Ovary (tissue), 9 donors: Measurements from ENCODE around the gene SF3A1. TPM values are rescaled to one million over a fixed set of nuclear protein-coding genes. Genes with fewer than 3 reads are reported as not detected.

Source experiments
- DNase-seq, 5 donors: peaks; one replicate each; pipeline ENCODE4 v3.0.0-alpha.2; 2019 to 2020
- H3K27ac ChIP-seq, 2 donors: fragments of 200-600 bp; one replicate each; pipeline versions ENCODE4 v1.5.1 to v1.8.0; 2019 to 2022
- H3K27me3 ChIP-seq: fragments of 200-600 bp; one replicate; pipeline ENCODE4 v1.8.0; 2022
- H3K36me3 ChIP-seq: fragments of 200-600 bp; sonication (generic); one replicate; pipeline ENCODE4 v1.5.1; 2019
- H3K4me1 ChIP-seq: one replicate; pipeline ENCODE4 v1.8.1; 2013; ENCODE audit warnings: mild to moderate bottlenecking, moderate library complexity; ENCODE audit not compliant: insufficient read depth
- H3K4me3 ChIP-seq: fragments of 200-600 bp; sonication (generic); one replicate; pipeline ENCODE4 v1.5.1; 2017
- H3K9me3 ChIP-seq, 2 donors: fragments of 200-600 bp in 1 of 2; sonication (generic) in 1 of 2; one replicate each; pipeline versions ENCODE4 v1.5.1 to v1.8.1; 2013 to 2019; ENCODE audit warnings: mild to moderate bottlenecking in 1 of 2, moderate library complexity in 1 of 2
- EP300 ChIP-seq: sonication (generic); formaldehyde crosslinking; IDR thresholded peaks from one replicate; pipeline ENCODE4 v1.6.1; 2017; ENCODE audit warnings: antibody characterized with exemption
- POLR2A ChIP-seq: fragments of 450-650 bp; IDR thresholded peaks from one replicate; pipeline ENCODE4 v1.6.1; 2017; ENCODE audit warnings: antibody characterized with exemption, mild to moderate bottlenecking, moderate library complexity
- WGBS, 3 donors: extraction: QIAGEN DNeasy Blood & Tissue Kit in 1 of 3; methylation state at CpG; one replicate each; pipeline versions ENCODE4 v1.1.5 to v1.1.7; 2013 to 2017; 5-methylcytosine and 5-hydroxymethylcytosine counted together
- intact Hi-C, 4 donors: fragments of 100-400 bp; cut with DNase I; formaldehyde crosslinking; loops; one replicate each; pipeline versions ENCODE4 v1.11.0 to v1.15.1; 2022 to 2023
- polyA plus RNA-seq, 2 donors: library from polyadenylated mRNA; stranded (reverse); fragments of 200-250 nt in 1 of 2; fragments of 350-450 nt in 1 of 2; fragmentation: Illumina TruSeq in 1 of 2; extraction: RNeasy Lipid Tissue Mini Kit (QIAGEN cat#74804) in 1 of 2; gene quantifications; one replicate each; pipeline ENCODE4 v1.2.3, GENCODE V29; 2013 to 2014
- total RNA-seq, 7 donors: library from RNA; depleted of rRNA in 2 of 7; stranded (reverse); fragments of >200 nt in 2 of 7; fragmentation: NEBNext Ultra II Directional in 3 of 7; extraction: Animal tissue kit (Norgen Biotek cat#: 25700) in 3 of 7; gene quantifications; one replicate each; pipeline versions ENCODE4 v1.1.0 to v1.2.4, GENCODE V29; 2016 to 2023
- TF ChIP-seq, protein P1 (sequence below), 3 donors: fragments of 450-650 bp in 2 of 3; fragments of 200-600 bp in 1 of 3; IDR thresholded peaks; one replicate each; pipeline versions ENCODE4 v1.5.1 to v1.8.0; 2016 to 2022; ENCODE audit warnings: antibody characterized with exemption in 3 of 3, mild to moderate bottlenecking in 1 of 3
- donor health status: DM: no; HTN: no; CAD: no; lungs with moderate emphysema.
- donor health status: DM: no; HTN: no; CAD: no.
- donor health status: Bipolar disorder and iron deficiency.
- donor health status: DM: yes; HTN: yes; CAD: no.
- donor health status: DM: no; HTN: no; CAD: no.
- donor health status: DM: yes; HTN: yes; CAD: no.

SF3A1 gene
- total and polyA plus RNA-seq, 9 donors = 36.4 to 211 (median 152) TPM

DNA sequence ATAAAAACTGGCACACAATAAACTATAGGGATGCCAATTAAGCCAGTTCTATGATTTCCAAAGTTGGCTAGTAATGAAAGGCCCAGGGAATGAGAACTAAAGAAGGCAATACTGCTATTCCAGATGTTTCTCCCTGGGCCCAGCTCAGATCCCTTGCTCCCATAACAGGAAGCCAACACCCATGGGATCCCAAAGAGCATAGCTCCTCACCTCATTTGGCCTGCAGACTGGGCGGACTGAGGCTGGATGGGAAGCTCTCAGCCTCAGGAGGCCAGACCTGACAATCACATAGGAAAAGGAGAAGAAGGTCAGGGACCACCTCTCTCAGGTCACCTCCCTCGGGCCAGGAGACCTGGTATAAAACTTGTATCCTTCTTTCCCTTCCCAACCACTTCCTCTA is 35.2 kb downstream of the SF3A1 start:
- Histone ChIP-seq H3K27ac (peak overlapping the region in 1 of 2 donors; percentile 11), H3K4me3 (no peak overlapping the region), H3K4me1 (peaks cover 54% of the 10 kb centered on the region), H3K36me3 (no peaks in the 10 kb centered on the region), H3K27me3 (no peaks in the 10 kb centered on the region), H3K9me3 (no peaks in the 10 kb centered on the region)
- 80 to 85% (median 83%) methylated on average over 2 of the region's 2 CpGs for WGBS, 3 donors
- intact Hi-C loops = no loop called here
- TF ChIP-seq, protein P1, sequence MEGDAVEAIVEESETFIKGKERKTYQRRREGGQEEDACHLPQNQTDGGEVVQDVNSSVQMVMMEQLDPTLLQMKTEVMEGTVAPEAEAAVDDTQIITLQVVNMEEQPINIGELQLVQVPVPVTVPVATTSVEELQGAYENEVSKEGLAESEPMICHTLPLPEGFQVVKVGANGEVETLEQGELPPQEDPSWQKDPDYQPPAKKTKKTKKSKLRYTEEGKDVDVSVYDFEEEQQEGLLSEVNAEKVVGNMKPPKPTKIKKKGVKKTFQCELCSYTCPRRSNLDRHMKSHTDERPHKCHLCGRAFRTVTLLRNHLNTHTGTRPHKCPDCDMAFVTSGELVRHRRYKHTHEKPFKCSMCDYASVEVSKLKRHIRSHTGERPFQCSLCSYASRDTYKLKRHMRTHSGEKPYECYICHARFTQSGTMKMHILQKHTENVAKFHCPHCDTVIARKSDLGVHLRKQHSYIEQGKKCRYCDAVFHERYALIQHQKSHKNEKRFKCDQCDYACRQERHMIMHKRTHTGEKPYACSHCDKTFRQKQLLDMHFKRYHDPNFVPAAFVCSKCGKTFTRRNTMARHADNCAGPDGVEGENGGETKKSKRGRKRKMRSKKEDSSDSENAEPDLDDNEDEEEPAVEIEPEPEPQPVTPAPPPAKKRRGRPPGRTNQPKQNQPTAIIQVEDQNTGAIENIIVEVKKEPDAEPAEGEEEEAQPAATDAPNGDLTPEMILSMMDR (IDR thresholded peaks at IDR 0.05) = no peak
- no peak for TF ChIP-seq EP300
- TF ChIP-seq POLR2A = no peak
- no peak for DNase-seq

DNA sequence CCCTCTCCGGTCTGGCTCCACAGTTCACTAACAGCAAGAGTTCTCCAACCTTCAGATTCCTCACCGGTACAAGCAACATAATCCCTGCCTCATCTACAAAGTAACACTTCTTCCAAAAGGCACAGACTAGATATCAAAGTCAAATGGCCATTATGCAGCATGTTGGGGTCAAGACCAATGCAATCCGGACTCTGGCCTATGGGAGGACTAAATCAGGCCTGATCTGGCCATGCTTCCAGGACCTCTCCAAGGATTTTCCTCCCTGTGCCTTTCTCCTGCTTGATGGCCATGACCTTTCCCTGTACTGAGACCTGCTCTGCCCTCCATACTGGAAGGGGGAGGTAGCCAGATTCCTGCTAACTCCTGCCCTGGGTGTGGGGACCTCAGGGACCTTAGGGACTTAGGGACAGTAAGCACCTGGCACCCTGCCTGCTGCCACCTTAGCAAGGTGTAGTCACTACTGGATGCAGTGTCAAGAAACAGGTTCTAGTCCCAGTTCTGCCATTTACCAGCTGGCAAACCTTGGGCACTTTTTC is 36.6 kb downstream of the SF3A1 start:
- H3K4me3 ChIP-seq = no peak overlapping the region
- no peaks in the 10 kb centered on the region for H3K27me3 ChIP-seq
- no peaks in the 10 kb centered on the region for H3K9me3 ChIP-seq
- DNase-seq = no peak
- H3K4me1 ChIP-seq = peaks cover 50% of the 10 kb centered on the region
- intact Hi-C loops = no loop called here
- no peaks in the 10 kb centered on the region for H3K36me3 ChIP-seq
- WGBS, 3 donors = 83 to 86% (median 86%) methylated on average over 3 of the region's 3 CpGs
- peak overlapping the region in 1 of 2 donors; percentile 36 for H3K27ac ChIP-seq
- no peak for TF ChIP-seq EP300
- TF ChIP-seq POLR2A = no peak
- TF ChIP-seq, protein P1 (IDR thresholded peaks at IDR 0.05) = no peak

DNA sequence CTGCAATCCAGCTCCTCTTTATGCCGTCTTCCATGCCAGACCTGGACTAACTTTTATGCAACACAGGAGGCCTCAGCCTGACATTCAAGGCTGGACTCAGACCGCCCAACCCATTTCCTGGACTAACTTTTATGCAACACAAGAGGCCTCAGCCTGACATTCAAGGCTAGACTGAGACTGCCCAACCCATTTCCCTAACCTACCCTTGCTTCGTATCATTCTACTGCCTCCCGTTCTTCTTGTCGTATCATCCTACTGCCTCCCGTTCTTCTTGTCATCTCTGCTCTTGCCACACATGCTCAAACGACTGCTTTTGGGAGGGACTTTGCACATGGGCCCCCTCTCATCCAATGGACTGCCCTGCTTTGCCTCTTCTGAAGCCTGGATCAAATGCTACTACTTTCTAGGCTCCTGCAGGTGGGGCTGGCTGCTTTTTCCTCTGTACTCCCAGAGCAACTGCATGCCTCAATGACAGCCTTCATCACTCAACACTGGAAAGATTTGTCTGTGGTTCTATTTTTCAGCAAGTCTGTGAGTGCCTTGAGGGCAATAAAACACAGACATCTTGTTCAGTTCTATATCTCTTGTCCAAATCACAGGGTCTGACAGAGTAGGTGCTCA is 37.8 kb downstream of the SF3A1 start:
- Histone ChIP-seq H3K4me1 (peaks cover 43% of the 10 kb centered on the region), H3K9me3 (no peaks in the 10 kb centered on the region), H3K4me3 (no peak overlapping the region), H3K36me3 (no peaks in the 10 kb centered on the region), H3K27ac (peak overlapping the region in 1 of 2 donors; percentile 68), H3K27me3 (no peaks in the 10 kb centered on the region)
- no peak for DNase-seq
- 88 to 93% (median 91%) methylated on average over 7 of the region's 7 CpGs for WGBS, 3 donors
- TF ChIP-seq POLR2A (no peak), EP300 (no peak)
- TF ChIP-seq, protein P1 (IDR thresholded peaks at IDR 0.05) = no peak
- intact Hi-C loops = no loop called here

DNA sequence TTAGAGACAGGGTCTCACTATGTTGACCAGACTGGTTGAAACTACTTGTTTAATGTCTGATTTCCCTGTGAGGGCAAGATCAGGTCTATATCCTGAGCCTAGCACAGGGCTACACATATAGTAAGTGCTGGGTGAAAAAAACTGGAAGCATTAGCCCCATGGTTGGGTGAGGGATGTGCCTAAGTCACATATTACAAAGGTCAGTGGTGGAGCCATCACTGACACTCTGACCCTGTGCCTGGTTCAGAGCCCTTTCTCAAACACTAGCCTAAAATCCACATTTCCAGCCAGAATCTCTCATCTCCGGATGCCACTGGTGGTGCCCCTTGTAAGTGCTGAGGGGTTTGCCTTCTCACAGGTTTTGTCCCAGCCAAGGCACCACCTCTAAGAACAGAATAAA is 38.9 kb downstream of the SF3A1 start:
- no peak overlapping the region for H3K4me3 ChIP-seq
- 94 to 100% (median 95%) methylated on average over 1 of the region's 1 CpG for WGBS, 3 donors
- no peaks in the 10 kb centered on the region for H3K9me3 ChIP-seq
- H3K36me3 ChIP-seq = no peaks in the 10 kb centered on the region
- no peak for DNase-seq
- intact Hi-C loops = no loop called here
- TF ChIP-seq EP300 (no peak), POLR2A (no peak)
- TF ChIP-seq, protein P1 (IDR thresholded peaks at IDR 0.05) = no peak
- H3K4me1 ChIP-seq = peaks cover 46% of the 10 kb centered on the region
- H3K27ac ChIP-seq = peak overlapping the region in 1 of 2 donors; percentile 68
- no peaks in the 10 kb centered on the region for H3K27me3 ChIP-seq
